ENCODE data around the gene TMCO1.

- TF ChIP-seq CTCF (conservative IDR thresholded peaks at IDR 0.05) (no peak), EZH2 (IDR thresholded peaks at IDR 0.05; ENCODE audit: low read depth) (no peak)
These were observed 89.2 kb downstream of the TMCO1 start for GRCh38 chr1:165679282-165680036.
